ENCODE data around the gene SLFN13.

Gene SLFN13

DNA sequence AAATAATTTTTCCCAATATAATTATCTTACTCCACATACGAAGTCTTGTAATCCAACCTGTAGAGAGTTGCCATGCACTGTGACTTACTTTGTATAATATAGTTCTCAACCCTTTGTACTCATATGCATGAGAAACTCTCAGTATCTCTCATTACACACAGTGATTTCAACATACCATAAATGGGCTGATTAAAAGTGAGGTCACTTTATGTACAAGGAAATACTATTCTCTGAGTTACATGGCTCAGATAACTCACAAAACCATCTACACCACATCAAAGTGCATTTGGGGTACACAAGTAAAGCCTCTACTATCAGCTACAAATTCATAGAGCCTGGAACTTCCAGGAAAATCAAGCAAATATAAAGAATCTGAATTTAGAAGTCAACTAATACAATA, 44.2 kb downstream of the SLFN13 start:
- TF ChIP-seq CEBPB (IDR thresholded peaks at IDR 0.05) (no peak), YY1 (IDR thresholded peaks at IDR 0.05; ENCODE audit: low read depth) (no peak), TAF1 (IDR thresholded peaks at IDR 0.05; ENCODE audit: low read depth) (no peak)
- TF ChIP-seq, protein P1, sequence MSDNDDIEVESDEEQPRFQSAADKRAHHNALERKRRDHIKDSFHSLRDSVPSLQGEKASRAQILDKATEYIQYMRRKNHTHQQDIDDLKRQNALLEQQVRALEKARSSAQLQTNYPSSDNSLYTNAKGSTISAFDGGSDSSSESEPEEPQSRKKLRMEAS (IDR thresholded peaks at IDR 0.05), result no peak

DNA sequence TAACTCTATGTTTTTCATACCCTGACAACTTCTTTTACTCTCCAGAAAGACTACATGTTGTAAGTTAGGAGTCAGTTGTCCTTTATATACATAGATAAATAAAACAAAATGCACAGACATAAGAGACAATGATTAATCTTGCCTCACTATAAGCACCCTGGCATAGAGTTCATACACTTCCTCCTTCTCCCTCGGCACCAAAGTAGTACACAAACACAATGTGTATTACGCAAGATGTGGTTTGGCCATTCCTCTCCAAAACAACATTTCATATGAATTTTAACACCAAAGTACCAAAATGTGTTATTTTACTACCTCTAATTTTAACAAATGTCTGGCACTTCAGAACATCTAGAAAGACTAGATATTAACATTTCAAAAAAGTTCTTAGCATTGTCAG, 57.9 kb downstream of the SLFN13 start:
- TF ChIP-seq CREB1 (IDR thresholded peaks at IDR 0.05; ENCODE audit: low read depth), result no peak
- 0 out of 2 replicates have a peak, but pooled peaks have one; percentile 21 for TF ChIP-seq CEBPB (IDR thresholded peaks at IDR 0.05)

DNA sequence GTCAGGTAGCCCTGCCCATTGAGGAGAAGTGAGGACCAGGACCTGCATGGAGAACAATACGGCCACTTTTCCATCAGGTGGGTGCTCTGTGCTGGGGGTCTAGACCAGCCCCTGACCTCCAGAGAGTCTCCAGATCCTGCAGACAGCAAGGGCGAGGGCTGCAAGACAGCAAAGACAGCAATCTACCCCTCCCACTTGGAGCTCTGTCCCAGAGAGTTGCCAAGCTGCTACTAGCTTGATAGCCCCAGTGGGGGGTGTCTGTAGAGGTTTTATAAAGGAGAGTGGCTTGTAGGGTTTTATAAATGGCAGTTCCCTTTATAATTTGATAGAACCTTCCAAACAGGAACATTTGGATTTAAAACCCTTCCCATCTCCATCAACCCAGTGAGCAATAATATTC, 58.4 kb downstream of the SLFN13 start:
- TF ChIP-seq, protein P2, sequence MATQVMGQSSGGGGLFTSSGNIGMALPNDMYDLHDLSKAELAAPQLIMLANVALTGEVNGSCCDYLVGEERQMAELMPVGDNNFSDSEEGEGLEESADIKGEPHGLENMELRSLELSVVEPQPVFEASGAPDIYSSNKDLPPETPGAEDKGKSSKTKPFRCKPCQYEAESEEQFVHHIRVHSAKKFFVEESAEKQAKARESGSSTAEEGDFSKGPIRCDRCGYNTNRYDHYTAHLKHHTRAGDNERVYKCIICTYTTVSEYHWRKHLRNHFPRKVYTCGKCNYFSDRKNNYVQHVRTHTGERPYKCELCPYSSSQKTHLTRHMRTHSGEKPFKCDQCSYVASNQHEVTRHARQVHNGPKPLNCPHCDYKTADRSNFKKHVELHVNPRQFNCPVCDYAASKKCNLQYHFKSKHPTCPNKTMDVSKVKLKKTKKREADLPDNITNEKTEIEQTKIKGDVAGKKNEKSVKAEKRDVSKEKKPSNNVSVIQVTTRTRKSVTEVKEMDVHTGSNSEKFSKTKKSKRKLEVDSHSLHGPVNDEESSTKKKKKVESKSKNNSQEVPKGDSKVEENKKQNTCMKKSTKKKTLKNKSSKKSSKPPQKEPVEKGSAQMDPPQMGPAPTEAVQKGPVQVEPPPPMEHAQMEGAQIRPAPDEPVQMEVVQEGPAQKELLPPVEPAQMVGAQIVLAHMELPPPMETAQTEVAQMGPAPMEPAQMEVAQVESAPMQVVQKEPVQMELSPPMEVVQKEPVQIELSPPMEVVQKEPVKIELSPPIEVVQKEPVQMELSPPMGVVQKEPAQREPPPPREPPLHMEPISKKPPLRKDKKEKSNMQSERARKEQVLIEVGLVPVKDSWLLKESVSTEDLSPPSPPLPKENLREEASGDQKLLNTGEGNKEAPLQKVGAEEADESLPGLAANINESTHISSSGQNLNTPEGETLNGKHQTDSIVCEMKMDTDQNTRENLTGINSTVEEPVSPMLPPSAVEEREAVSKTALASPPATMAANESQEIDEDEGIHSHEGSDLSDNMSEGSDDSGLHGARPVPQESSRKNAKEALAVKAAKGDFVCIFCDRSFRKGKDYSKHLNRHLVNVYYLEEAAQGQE (IDR thresholded peaks at IDR 0.05; ENCODE audit: low read depth), result no peak
- no peak for TF ChIP-seq CEBPB (IDR thresholded peaks at IDR 0.05)
- no peak for TF ChIP-seq ZBTB7A (IDR thresholded peaks at IDR 0.05; ENCODE audit: low read depth)
- TF ChIP-seq, protein P3, sequence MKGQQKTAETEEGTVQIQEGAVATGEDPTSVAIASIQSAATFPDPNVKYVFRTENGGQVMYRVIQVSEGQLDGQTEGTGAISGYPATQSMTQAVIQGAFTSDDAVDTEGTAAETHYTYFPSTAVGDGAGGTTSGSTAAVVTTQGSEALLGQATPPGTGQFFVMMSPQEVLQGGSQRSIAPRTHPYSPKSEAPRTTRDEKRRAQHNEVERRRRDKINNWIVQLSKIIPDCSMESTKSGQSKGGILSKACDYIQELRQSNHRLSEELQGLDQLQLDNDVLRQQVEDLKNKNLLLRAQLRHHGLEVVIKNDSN (IDR thresholded peaks at IDR 0.05), result no peak

DNA sequence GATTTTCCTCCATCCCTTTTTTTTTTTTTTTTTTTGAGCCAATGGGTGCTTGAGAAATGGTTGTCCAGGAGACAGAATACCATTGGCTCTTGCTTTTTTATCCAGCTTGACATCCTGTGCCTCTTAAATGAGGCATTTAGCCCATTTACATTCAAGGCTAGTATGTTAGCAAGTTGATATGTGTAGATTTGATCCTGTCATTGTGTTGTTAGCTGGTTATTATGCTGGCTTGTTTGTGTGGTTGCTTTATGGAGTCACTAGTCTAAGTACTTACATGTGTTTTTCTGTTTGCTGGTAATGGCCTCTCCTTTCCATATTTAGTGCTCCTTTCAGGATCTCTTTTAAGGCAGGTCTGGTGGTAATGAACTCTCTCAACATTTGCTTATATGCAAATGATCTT, 61.1 kb downstream of the SLFN13 start:
- TF ChIP-seq TAF1 (IDR thresholded peaks at IDR 0.05; ENCODE audit: low read depth) (no peak), EP300 (IDR thresholded peaks at IDR 0.05; ENCODE audit: borderline replicate concordance) (no peak), CREB1 (IDR thresholded peaks at IDR 0.05; ENCODE audit: low read depth) (no peak), TEAD4 (IDR thresholded peaks at IDR 0.05) (no peak), TCF12 (IDR thresholded peaks at IDR 0.05; ENCODE audit: low read depth) (no peak), CEBPB (IDR thresholded peaks at IDR 0.05) (no peak), YY1 (IDR thresholded peaks at IDR 0.05; ENCODE audit: low read depth) (no peak), NFIC (IDR thresholded peaks at IDR 0.05) (no peak), RAD21 (IDR thresholded peaks at IDR 0.05; ENCODE audit: low read depth) (no peak), ZBTB7A (IDR thresholded peaks at IDR 0.05; ENCODE audit: low read depth) (no peak), EGR1 (IDR thresholded peaks at IDR 0.05) (no peak), FOXM1 (IDR thresholded peaks at IDR 0.05; ENCODE audit: borderline replicate concordance, low read depth) (no peak)
- TF ChIP-seq, protein P2 (IDR thresholded peaks at IDR 0.05; ENCODE audit: low read depth), result no peak
- TF ChIP-seq, protein P3 (IDR thresholded peaks at IDR 0.05), result no peak
- TF ChIP-seq, protein P1 (IDR thresholded peaks at IDR 0.05), result no peak

Data from Ishikawa (cell line).